ENCODE measurements around the gene SHISA9.

The SHISA9 gene

GRCh38 chr16:13110124-13110796 is 208.9 kb downstream of the SHISA9 start:
- TF ChIP-seq EZH2phosphoT487 (IDR thresholded peaks at IDR 0.05; ENCODE audit: borderline replicate concordance) (no peak), CTCF (conservative IDR thresholded peaks at IDR 0.05; ENCODE audit: low read length) (no peak)
- Histone ChIP-seq H3K9me2 (replicated peaks; ENCODE audit: low read depth, low read length) (no peaks in the 10 kb centered on the region), H3K9me3 (ENCODE audit: insufficient read depth, low read depth, low read length) (no peaks in the 10 kb centered on the region), H3K36me3 (ENCODE audit: insufficient read depth, low read length) (no peaks in the 10 kb centered on the region), H3K4me1 (ENCODE audit: insufficient read depth, low read length, poor library complexity, severe bottlenecking) (no peaks in the 10 kb centered on the region), H4K20me1 (ENCODE audit: insufficient read depth, low read length, poor library complexity, severe bottlenecking) (no peaks in the 10 kb centered on the region), H3F3A (ENCODE audit: low read depth) (no peaks in the 10 kb centered on the region), H3K4me2 (ENCODE audit: low read depth, low read length, poor library complexity, severe bottlenecking) (no peak overlapping the region), H2AFZ (ENCODE audit: low read length) (no peak overlapping the region), H3K79me2 (ENCODE audit: insufficient read depth, low read length) (no peaks in the 10 kb centered on the region), H3K27me3 (ENCODE audit: insufficient read depth, low read length, poor library complexity, severe bottlenecking) (no peaks in the 10 kb centered on the region), H3K4me3 (ENCODE audit: low read length, poor library complexity, severe bottlenecking) (no peak overlapping the region), H3K9ac (ENCODE audit: low read depth, low read length, poor library complexity, severe bottlenecking) (no peak overlapping the region)

- Histone ChIP-seq H3K27me3 (ENCODE audit: insufficient read depth, low read length, poor library complexity, severe bottlenecking) (no peaks in the 10 kb centered on the region), H3K4me1 (ENCODE audit: insufficient read depth, low read length, poor library complexity, severe bottlenecking) (no peaks in the 10 kb centered on the region), H2AFZ (ENCODE audit: low read length) (no peak overlapping the region), H4K20me1 (ENCODE audit: insufficient read depth, low read length, poor library complexity, severe bottlenecking) (no peaks in the 10 kb centered on the region), H3K9ac (ENCODE audit: low read depth, low read length, poor library complexity, severe bottlenecking) (no peak overlapping the region), H3F3A (ENCODE audit: low read depth) (no peaks in the 10 kb centered on the region), H3K9me3 (ENCODE audit: insufficient read depth, low read depth, low read length) (no peaks in the 10 kb centered on the region), H3K4me3 (ENCODE audit: low read length, poor library complexity, severe bottlenecking) (no peak overlapping the region), H3K4me2 (ENCODE audit: low read depth, low read length, poor library complexity, severe bottlenecking) (no peak overlapping the region), H3K79me2 (ENCODE audit: insufficient read depth, low read length) (no peaks in the 10 kb centered on the region), H3K9me2 (replicated peaks; ENCODE audit: low read depth, low read length) (no peaks in the 10 kb centered on the region), H3K36me3 (ENCODE audit: insufficient read depth, low read length) (no peaks in the 10 kb centered on the region)
- TF ChIP-seq CTCF (conservative IDR thresholded peaks at IDR 0.05; ENCODE audit: low read length) (no peak), EZH2phosphoT487 (IDR thresholded peaks at IDR 0.05; ENCODE audit: borderline replicate concordance) (no peak)
These were observed 210.3 kb downstream of the SHISA9 start for GRCh38 chr16:13111747-13112146.

- Histone ChIP-seq H3F3A (ENCODE audit: low read depth) (no peaks in the 10 kb centered on the region), H3K9me3 (ENCODE audit: insufficient read depth, low read depth, low read length) (no peaks in the 10 kb centered on the region), H4K20me1 (ENCODE audit: insufficient read depth, low read length, poor library complexity, severe bottlenecking) (no peaks in the 10 kb centered on the region), H3K9me2 (replicated peaks; ENCODE audit: low read depth, low read length) (no peaks in the 10 kb centered on the region), H3K4me3 (ENCODE audit: low read length, poor library complexity, severe bottlenecking) (no peak overlapping the region), H3K27me3 (ENCODE audit: insufficient read depth, low read length, poor library complexity, severe bottlenecking) (no peaks in the 10 kb centered on the region), H3K4me2 (ENCODE audit: low read depth, low read length, poor library complexity, severe bottlenecking) (no peak overlapping the region), H3K79me2 (ENCODE audit: insufficient read depth, low read length) (no peaks in the 10 kb centered on the region), H3K36me3 (ENCODE audit: insufficient read depth, low read length) (no peaks in the 10 kb centered on the region), H3K9ac (ENCODE audit: low read depth, low read length, poor library complexity, severe bottlenecking) (no peak overlapping the region), H3K4me1 (ENCODE audit: insufficient read depth, low read length, poor library complexity, severe bottlenecking) (no peaks in the 10 kb centered on the region), H2AFZ (ENCODE audit: low read length) (no peak overlapping the region)
- no peak for TF ChIP-seq CTCF (conservative IDR thresholded peaks at IDR 0.05; ENCODE audit: low read length)
- no peak for TF ChIP-seq EZH2phosphoT487 (IDR thresholded peaks at IDR 0.05; ENCODE audit: borderline replicate concordance)
These were observed 212.3 kb downstream of the SHISA9 start for GRCh38 chr16:13113741-13114140.

All from Loucy (cell line).